ENCODE results near the gene ANKS1B.

Gene ANKS1B

DNA sequence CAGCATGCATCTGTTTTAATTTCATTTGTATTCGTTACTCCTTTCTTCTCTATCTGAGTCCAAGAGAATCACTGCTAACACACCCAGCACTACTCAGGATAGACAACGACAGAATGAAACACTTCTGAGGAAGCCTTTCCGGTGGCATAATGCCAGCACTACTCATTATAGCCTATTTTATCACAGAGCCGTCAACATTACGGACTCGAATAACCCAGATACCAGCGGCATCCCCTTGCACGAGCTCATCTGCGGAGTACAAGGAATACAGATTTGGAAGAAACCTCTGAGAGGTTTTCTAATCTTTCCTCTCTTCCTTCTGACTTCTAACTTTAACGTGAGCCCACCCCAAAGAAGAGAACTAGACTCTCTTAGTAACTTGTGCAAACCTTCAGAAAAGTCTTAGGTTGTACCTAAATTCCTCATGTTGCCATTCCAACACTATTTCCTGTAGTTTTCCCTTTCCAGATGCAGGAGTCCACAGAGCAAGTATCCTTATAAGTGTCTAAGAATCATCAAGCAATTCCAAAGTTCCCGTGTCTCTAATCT is 1091.5 kb downstream of the ANKS1B start:
- DNase-seq (ENCODE audit: low read depth) = no peak
- TF ChIP-seq, protein P1, sequence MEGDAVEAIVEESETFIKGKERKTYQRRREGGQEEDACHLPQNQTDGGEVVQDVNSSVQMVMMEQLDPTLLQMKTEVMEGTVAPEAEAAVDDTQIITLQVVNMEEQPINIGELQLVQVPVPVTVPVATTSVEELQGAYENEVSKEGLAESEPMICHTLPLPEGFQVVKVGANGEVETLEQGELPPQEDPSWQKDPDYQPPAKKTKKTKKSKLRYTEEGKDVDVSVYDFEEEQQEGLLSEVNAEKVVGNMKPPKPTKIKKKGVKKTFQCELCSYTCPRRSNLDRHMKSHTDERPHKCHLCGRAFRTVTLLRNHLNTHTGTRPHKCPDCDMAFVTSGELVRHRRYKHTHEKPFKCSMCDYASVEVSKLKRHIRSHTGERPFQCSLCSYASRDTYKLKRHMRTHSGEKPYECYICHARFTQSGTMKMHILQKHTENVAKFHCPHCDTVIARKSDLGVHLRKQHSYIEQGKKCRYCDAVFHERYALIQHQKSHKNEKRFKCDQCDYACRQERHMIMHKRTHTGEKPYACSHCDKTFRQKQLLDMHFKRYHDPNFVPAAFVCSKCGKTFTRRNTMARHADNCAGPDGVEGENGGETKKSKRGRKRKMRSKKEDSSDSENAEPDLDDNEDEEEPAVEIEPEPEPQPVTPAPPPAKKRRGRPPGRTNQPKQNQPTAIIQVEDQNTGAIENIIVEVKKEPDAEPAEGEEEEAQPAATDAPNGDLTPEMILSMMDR (IDR thresholded peaks at IDR 0.05; ENCODE audit: control insufficient read depth, extremely low read depth, insufficient read depth) = no peak
- no peak overlapping the region for H3K4me3 ChIP-seq (ENCODE audit: low read depth, low read length)

GRCh38 chr12:98885778-98886177 is 1099.0 kb downstream of the ANKS1B start:
- TF ChIP-seq, protein P1 (IDR thresholded peaks at IDR 0.05; ENCODE audit: control insufficient read depth, extremely low read depth, insufficient read depth) = no peak
- no peak for DNase-seq (ENCODE audit: low read depth)

DNA sequence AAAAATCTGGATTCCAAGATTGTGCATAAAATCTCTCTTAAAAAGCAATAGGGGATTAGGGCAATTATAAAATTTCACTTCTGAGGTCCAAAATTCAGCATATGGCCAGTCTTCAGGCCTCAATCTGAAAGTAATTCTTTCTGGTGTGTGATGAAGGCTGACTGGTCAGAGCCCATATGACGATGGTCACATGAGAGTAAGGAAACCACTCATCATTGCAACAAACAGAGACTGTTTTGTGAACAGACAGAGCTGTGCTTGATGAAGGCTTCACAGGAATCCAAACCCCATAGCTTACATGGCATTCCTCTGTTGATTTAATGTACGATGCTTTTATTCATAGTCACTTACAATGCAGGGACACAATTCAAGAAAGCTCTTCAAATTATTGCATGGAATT is 1101.5 kb downstream of the ANKS1B start:
- no peak for DNase-seq (ENCODE audit: low read depth)
- H3K4me3 ChIP-seq (ENCODE audit: low read depth, low read length) = no peak overlapping the region
- TF ChIP-seq, protein P1 (IDR thresholded peaks at IDR 0.05; ENCODE audit: control insufficient read depth, extremely low read depth, insufficient read depth) = no peak

More at GRCh38 chr12:98885778-98886177, 1099.0 kb downstream of the ANKS1B start:
- H3K4me3 ChIP-seq (ENCODE audit: low read depth, low read length) = no peak overlapping the region

DNA sequence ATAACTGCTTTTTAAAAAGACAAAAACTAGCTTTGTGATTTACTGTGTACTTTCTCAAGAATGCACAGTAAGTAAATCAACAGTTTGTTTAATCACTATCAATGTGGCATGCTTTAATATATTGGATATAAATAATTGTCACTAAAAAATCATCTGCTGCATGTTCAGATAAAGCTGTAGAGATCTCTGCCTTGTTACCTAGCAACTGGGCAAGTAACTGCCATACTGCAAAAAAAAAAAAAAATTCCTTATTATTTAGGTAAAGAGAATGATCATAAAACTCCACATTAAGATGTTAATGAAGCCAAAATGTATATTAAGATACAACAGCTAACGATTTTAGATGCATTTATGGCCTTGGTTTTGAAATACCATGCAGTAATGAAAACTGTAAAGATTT is 1102.2 kb downstream of the ANKS1B start:
- no peak for DNase-seq (ENCODE audit: low read depth)
- TF ChIP-seq, protein P1 (IDR thresholded peaks at IDR 0.05; ENCODE audit: control insufficient read depth, extremely low read depth, insufficient read depth) = no peak
- H3K4me3 ChIP-seq (ENCODE audit: low read depth, low read length) = no peak overlapping the region

GRCh38 chr12:98873776-98874175 is 1111.0 kb downstream of the ANKS1B start:
- TF ChIP-seq, protein P1 (IDR thresholded peaks at IDR 0.05; ENCODE audit: control insufficient read depth, extremely low read depth, insufficient read depth) = no peak
- no peak for DNase-seq (ENCODE audit: low read depth)

DNA sequence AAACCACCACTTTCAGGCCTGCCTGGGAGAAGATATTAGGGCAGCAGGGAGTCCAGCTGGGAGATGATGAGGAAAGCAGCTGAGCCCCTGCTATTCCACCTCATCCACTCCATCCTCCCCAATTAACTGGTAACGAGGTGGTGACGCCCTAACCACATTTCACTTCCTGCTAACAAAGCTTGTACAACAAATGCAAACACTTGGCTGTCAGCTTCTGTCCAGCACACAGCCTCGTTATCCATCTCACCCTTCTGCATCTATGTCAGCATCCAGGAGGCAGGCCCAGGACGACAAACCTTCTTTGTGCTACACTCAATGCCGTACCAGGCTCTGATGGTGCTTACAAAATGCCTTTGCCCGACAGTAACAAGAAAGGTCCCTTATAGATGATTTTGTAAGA is 1114.2 kb downstream of the ANKS1B start:
- DNase-seq (ENCODE audit: low read depth) = no peak
- TF ChIP-seq, protein P1 (IDR thresholded peaks at IDR 0.05; ENCODE audit: control insufficient read depth, extremely low read depth, insufficient read depth) = no peak
- no peak overlapping the region for H3K4me3 ChIP-seq (ENCODE audit: low read depth, low read length)

More at GRCh38 chr12:98873776-98874175, 1111.0 kb downstream of the ANKS1B start:
- no peak overlapping the region for H3K4me3 ChIP-seq (ENCODE audit: low read depth, low read length)

GRCh38 chr12:98869886-98870503 is 1114.7 kb downstream of the ANKS1B start:
- DNase-seq (ENCODE audit: low read depth) = no peak
- H3K4me3 ChIP-seq (ENCODE audit: low read depth, low read length) = no peak overlapping the region
- TF ChIP-seq, protein P1 (IDR thresholded peaks at IDR 0.05; ENCODE audit: control insufficient read depth, extremely low read depth, insufficient read depth) = no peak
